ENCODE results near the gene CDC34. TPM values are rescaled to one million over a fixed set of nuclear protein-coding genes. Genes with fewer than 3 reads are reported as not detected.
A peak's percentile ranks its signal among the peaks of the same experiment; 100 is the strongest.

Gene CDC34
- total and polyA plus RNA-seq, 9 of the 15 experiments (the other 6 are each of a cell fraction or from before 2014, with no cell fraction given), result 0.80 to 203 (median 65.5) TPM

GRCh38 chr19:506404-507285 lies 24.9 kb upstream of the CDC34 start (continued):
- TF ChIP-seq NR2C2 (CRISPR knock-in tag; IDR thresholded peaks at IDR 0.05) (0 out of 2 replicates have a peak, but pooled peaks have one; percentile 12), NR2C2 (tag; IDR thresholded peaks at IDR 0.05) (no peak), TRIM25 (IDR thresholded peaks at IDR 0.05; ENCODE audit: borderline replicate concordance) (no peak), U2AF2 (optimal IDR thresholded peaks at IDR 0.05; ENCODE audit: low read depth, low read length) (no peak), CTCFL (IDR thresholded peaks at IDR 0.05; ENCODE audit: borderline replicate concordance, insufficient read depth, low read depth, low read length, poor library complexity, severe bottlenecking) (peak; percentile 48), THAP7 (CRISPR knock-in tag; IDR thresholded peaks at IDR 0.05) (0 out of 2 replicates have a peak, but pooled peaks have one; percentile 28), ESRRB (CRISPR knock-in tag; IDR thresholded peaks at IDR 0.05; ENCODE audit: borderline replicate concordance) (no peak), JUND (IDR thresholded peaks at IDR 0.05; ENCODE audit: borderline replicate concordance, low read depth, low read length) (0 out of 2 replicates have a peak, but pooled peaks have one; percentile 3), JUND (tag; IDR thresholded peaks at IDR 0.05; ENCODE audit: borderline replicate concordance, low read depth, low read length) (peak; percentile 54; the same call in 2 of the 3 replicates), STAG1 (CRISPR knock-in tag; IDR thresholded peaks at IDR 0.05; ENCODE audit: borderline replicate concordance) (peak; percentile 54; the same call in 1 of the 2 replicates), THAP12 (CRISPR knock-in tag; IDR thresholded peaks at IDR 0.05) (peak; percentile 39), MNT (conservative IDR thresholded peaks at IDR 0.05) (peak; percentile 27 to 57; a peak in 2 of 4 replicates), ZNF41 (CRISPR knock-in tag; conservative IDR thresholded peaks at IDR 0.05) (no peak)

All from K562 (cell line).